IPS-18a (cell line): ENCODE results near the gene HADHA.

Experiments
- H3K27ac ChIP-seq: one replicate; pipeline ENCODE4 v1.5.1; 2013; ENCODE audit warnings: low read length
- H3K27me3 ChIP-seq: one replicate; pipeline ENCODE4 v1.6.1; 2013; ENCODE audit warnings: mild to moderate bottlenecking, low read length; ENCODE audit not compliant: control insufficient read depth, insufficient read depth
- H3K36me3 ChIP-seq: one replicate; pipeline ENCODE4 v1.6.1; 2013; ENCODE audit warnings: low read depth, low read length; ENCODE audit not compliant: control insufficient read depth
- H3K4me1 ChIP-seq: one replicate; pipeline ENCODE4 v1.6.1; 2013; ENCODE audit warnings: low read depth, low read length; ENCODE audit not compliant: control insufficient read depth
- H3K4me3 ChIP-seq: one replicate; pipeline ENCODE4 v1.5.1; 2013; ENCODE audit warnings: low read length
- H3K9ac ChIP-seq: one replicate; pipeline ENCODE4 v1.6.1; 2013; ENCODE audit warnings: mild to moderate bottlenecking, low read length, moderate library complexity
- H3K9me3 ChIP-seq: one replicate; pipeline ENCODE4 v1.6.1; 2013; ENCODE audit warnings: low read depth, low read length; ENCODE audit not compliant: control insufficient read depth

HADHA gene

DNA sequence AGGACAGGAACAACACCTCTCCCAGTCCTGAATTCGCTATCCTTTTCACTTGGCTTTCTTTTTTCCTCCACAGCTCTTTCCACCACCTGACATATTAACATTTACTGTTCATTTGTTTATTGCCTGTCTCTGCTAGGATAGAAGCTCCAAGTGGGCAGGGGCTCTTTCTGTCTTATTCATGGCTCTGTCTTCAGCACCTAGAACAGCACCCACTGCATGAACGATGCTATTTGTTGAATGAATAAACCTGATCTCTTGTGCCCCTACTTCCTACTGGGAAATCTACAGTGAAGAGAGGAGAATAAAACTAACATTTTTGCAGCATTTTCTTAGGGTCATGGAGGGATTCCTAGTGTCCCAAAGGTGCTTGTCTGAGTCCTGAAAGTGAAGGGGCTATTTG lies 95.9 kb downstream of the HADHA start:
- Histone ChIP-seq H3K4me3 (no peak overlapping the region), H3K36me3 (no peaks in the 10 kb centered on the region), H3K9me3 (no peaks in the 10 kb centered on the region), H3K27ac (no peak overlapping the region), H3K4me1 (no peaks in the 10 kb centered on the region), H3K9ac (no peak overlapping the region), H3K27me3 (no peaks in the 10 kb centered on the region)

DNA sequence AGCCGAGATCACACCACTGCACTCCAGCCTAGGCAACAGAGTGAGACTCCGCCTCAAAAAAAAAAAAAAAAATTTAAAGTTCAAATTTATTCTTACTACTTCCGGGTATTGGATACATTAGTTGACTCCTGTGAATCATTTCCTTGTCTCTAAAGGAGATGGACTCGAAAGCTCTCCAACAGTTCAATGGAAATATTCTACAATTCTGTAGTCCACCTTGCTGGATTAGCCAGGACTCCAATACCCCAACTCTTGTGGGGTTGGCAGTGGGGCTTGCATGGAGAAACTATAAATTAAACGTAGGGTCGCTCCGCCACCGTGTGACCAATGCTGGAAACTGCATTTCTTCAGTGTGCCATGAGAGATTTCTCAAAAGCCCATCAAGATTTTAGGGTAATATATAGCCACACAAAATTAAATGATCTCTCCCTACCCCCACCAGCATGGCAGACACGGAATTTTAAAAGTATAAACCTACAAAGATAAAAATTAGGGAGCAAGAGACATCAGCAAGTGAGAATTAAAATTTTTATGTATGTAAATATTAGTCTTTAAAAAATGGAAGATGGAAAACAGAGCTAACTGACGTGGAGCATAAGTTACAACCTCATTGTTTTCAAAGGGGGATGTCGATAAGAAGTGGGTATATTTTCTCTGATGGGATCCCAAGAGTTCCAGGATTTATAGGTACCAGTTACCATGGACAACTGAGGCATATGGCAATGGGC lies 99.3 kb downstream of the HADHA start:
- no peaks in the 10 kb centered on the region for H3K4me1 ChIP-seq
- H3K9me3 ChIP-seq, result no peaks in the 10 kb centered on the region

DNA sequence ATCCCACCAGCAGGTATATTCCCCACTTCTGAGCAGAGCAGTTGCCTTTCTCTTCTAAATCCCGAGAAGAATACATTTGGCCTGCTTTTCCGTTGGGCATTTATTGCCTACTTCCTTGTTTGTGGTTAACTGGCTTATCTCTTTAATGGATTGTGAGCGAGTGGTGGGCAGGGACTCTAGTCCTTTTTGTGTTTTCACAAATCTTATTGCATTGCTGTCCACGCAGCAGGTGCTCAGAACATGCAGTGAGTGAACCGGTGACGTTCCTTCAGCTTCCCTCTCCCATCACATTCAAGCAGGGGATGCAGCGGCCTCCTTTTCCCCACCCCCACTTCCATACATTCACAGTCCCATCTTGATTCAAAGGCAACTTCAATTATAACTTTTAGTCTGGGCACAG lies 100.4 kb downstream of the HADHA start:
- H3K4me3 ChIP-seq, result no peak overlapping the region
- no peaks in the 10 kb centered on the region for H3K4me1 ChIP-seq
- H3K27ac ChIP-seq, result no peak overlapping the region
- H3K27me3 ChIP-seq, result no peaks in the 10 kb centered on the region
- no peaks in the 10 kb centered on the region for H3K36me3 ChIP-seq
- no peaks in the 10 kb centered on the region for H3K9me3 ChIP-seq
- H3K9ac ChIP-seq, result no peak overlapping the region

More for the DNA sequence above, 99.3 kb downstream of the HADHA start:
- Histone ChIP-seq H3K27ac (no peak overlapping the region), H3K9ac (no peak overlapping the region), H3K27me3 (no peaks in the 10 kb centered on the region), H3K4me3 (no peak overlapping the region), H3K36me3 (no peaks in the 10 kb centered on the region)

DNA sequence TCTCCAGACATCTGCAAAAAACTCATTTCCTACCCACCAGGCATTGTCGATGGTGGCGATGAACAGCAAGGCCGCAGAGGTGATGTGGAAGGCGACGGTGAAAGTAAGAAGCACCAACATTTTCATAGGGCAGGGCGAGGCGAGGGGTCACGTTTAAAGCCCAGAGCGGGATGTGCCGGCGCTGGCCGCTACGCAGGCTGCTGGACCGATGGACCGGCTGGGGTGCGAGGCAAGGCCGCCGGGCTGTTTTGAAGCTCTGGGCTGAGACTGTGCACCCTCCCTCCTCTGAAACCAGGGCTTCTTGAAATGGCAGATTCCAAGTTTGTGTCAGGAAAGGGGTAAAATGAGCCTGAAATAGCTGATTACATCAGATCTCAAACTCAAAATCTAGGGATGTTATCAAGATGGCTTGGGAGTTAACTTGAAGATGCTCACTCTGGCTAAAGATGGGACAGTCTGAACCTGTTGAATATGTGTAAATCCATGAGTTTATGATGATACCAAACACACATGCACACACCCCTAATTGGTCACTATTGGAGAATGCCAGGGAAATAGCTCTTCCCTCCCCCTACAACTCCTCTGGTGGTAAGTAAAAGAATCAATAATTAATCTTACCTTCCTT lies 103.2 kb downstream of the HADHA start:
- H3K4me3 ChIP-seq, result no peak overlapping the region
- H3K27ac ChIP-seq, result no peak overlapping the region
- no peak overlapping the region for H3K9ac ChIP-seq
- no peaks in the 10 kb centered on the region for H3K27me3 ChIP-seq
- no peaks in the 10 kb centered on the region for H3K36me3 ChIP-seq
- H3K4me1 ChIP-seq, result no peaks in the 10 kb centered on the region
- H3K9me3 ChIP-seq, result no peaks in the 10 kb centered on the region
